H1 (cell line): ENCODE data around the gene ANP32A. TPM values are rescaled to one million over a fixed set of nuclear protein-coding genes. Genes with fewer than 3 reads are reported as not detected.

ENCODE experiments used
- ATF3 ChIP-seq: IDR thresholded peaks from 2 replicates; pipeline ENCODE4 v1.6.1; 2011; ENCODE audit warnings: low read depth, mild to moderate bottlenecking, low read length; ENCODE audit not compliant: insufficient read depth
- CEBPB ChIP-seq: IDR thresholded peaks from 2 replicates; pipeline ENCODE4 v1.6.1; 2012; ENCODE audit warnings: low read depth, low read length
- CHD2 ChIP-seq: IDR thresholded peaks from 2 replicates; pipeline ENCODE4 v1.6.1; 2012; ENCODE audit warnings: low read length, improper control_type of control experiment
- CTBP2 ChIP-seq: IDR thresholded peaks from 2 replicates; pipeline ENCODE4 v1.7.0; 2011; ENCODE audit warnings: borderline replicate concordance, mild to moderate bottlenecking, moderate library complexity, mixed read lengths, low read length; ENCODE audit not compliant: insufficient read depth, insufficient read length
- EP300 ChIP-seq, 2 experiments: IDR thresholded peaks; 1 replicate in 1 of 2; 2 replicates in 1 of 2; pipeline ENCODE4 v1.6.1; 2011 to 2012; ENCODE audit warnings: low read depth in 2 of 2, low read length in 2 of 2, mild to moderate bottlenecking in 2 of 2, borderline replicate concordance in 1 of 2, inconsistent platforms in 1 of 2, moderate library complexity in 1 of 2
- HDAC6 ChIP-seq: IDR thresholded peaks from one replicate; pipeline ENCODE4 v1.7.1; 2012; ENCODE audit warnings: low read depth, mild to moderate bottlenecking, inconsistent platforms, low read length, moderate library complexity
- JUN ChIP-seq: IDR thresholded peaks from 2 replicates; pipeline ENCODE4 v1.6.1; 2011; ENCODE audit warnings: low read depth, mild to moderate bottlenecking, improper control_type of control experiment, low read length
- JUND ChIP-seq: IDR thresholded peaks from 2 replicates; pipeline ENCODE4 v1.6.1; 2011; ENCODE audit warnings: mild to moderate bottlenecking, improper control_type of control experiment, low read length
- KDM4A ChIP-seq: IDR thresholded peaks from one replicate; pipeline ENCODE4 v1.7.1; 2012; ENCODE audit warnings: low read depth, mild to moderate bottlenecking, moderate library complexity, low read length, inconsistent platforms; ENCODE audit not compliant: severe bottlenecking
- MAX ChIP-seq: IDR thresholded peaks from 2 replicates; pipeline ENCODE4 v1.6.1; 2012; ENCODE audit warnings: inconsistent platforms
- NANOG ChIP-seq: IDR thresholded peaks from 2 replicates; pipeline ENCODE4 v1.6.1; 2011; ENCODE audit warnings: low read length, low read depth, mild to moderate bottlenecking, inconsistent platforms; ENCODE audit not compliant: insufficient read depth, poor library complexity, severe bottlenecking
- PHF8 ChIP-seq: fragments of 200-600 bp; sonication (generic); conservative IDR thresholded peaks from 2 replicates; pipeline ENCODE4 v1.7.1; 2012; ENCODE audit warnings: low read depth, mild to moderate bottlenecking, inconsistent platforms, low read length, moderate library complexity
- POLR2AphosphoS5 ChIP-seq: IDR thresholded peaks from 2 replicates; pipeline ENCODE4 v1.6.1; 2011; ENCODE audit warnings: low read depth, low read length
- RFX5 ChIP-seq: IDR thresholded peaks from 2 replicates; pipeline ENCODE4 v1.6.1; 2011; ENCODE audit warnings: low read depth, low read length, improper control_type of control experiment, borderline replicate concordance
- RNF2 ChIP-seq: fragments of 200-900, 300-1000 bp; sonication (generic); IDR thresholded peaks from 2 replicates; pipeline ENCODE4 v1.7.1; 2016; ENCODE audit warnings: borderline replicate concordance, low read depth, mild to moderate bottlenecking, antibody characterized with exemption, low read length; ENCODE audit not compliant: poor library complexity, severe bottlenecking; ENCODE audit errors: missing control alignments
- SIRT6 ChIP-seq: IDR thresholded peaks from one replicate; pipeline ENCODE4 v1.7.1; 2012; ENCODE audit warnings: low read length, inconsistent platforms
- SP2 ChIP-seq: IDR thresholded peaks from 2 replicates; pipeline ENCODE4 v1.6.1; 2012; ENCODE audit warnings: mild to moderate bottlenecking, low read length, inconsistent platforms
- SUZ12 ChIP-seq: fragments of 200-600 bp; sonication (generic); IDR thresholded peaks from 2 replicates; pipeline ENCODE4 v1.6.1; 2012; ENCODE audit warnings: mild to moderate bottlenecking, inconsistent platforms, low read length, moderate library complexity, mixed read lengths
- USF2 ChIP-seq: IDR thresholded peaks from 2 replicates; pipeline ENCODE4 v1.6.1; 2011; ENCODE audit warnings: low read length, improper control_type of control experiment
- YY1 ChIP-seq: IDR thresholded peaks from 2 replicates; pipeline ENCODE4 v1.6.1; 2011; ENCODE audit warnings: low read depth, mild to moderate bottlenecking, low read length
- ZNF274 ChIP-seq: IDR thresholded peaks from 2 replicates; pipeline ENCODE4 v1.7.0; 2012; ENCODE audit warnings: low read length, borderline replicate concordance; ENCODE audit errors: extremely low read depth
- polyA plus RNA-seq, 7 experiments: library from polyadenylated mRNA; depleted of rRNA in 3 of 7; stranded (reverse) in 5 of 7; unstranded in 2 of 7; fragments of >200 nt in 5 of 7; fragments of 200-250 nt in 2 of 7; gene quantifications; 1 replicate in 5 of 7; 2 replicates in 1 of 7; 4 replicates in 1 of 7; pipeline versions ENCODE4 v1.2.1 to v1.2.3, GENCODE V29; 2011 to 2013; ENCODE audit warnings: missing spikeins in 2 of 7, mixed read lengths in 2 of 7
- total RNA-seq: library from RNA; stranded (reverse); fragmentation: NEBNext Ultra II Directional; extraction: Animal tissue kit (Norgen Biotek cat#: 25700); gene quantifications from 2 replicates; pipeline ENCODE4 v1.2.1, GENCODE V29; 2021

The ANP32A gene
- total and polyA plus RNA-seq, 2 of the 8 experiments (the other 6 are each of a cell fraction or from before 2014, with no cell fraction given) = 70.8 to 295 TPM

GRCh38 chr15:68818066-68818768, 2.5 kb downstream of the ANP32A start (continued):
- no peak for TF ChIP-seq ZNF274
- peak; percentile 52 for TF ChIP-seq KDM4A
- TF ChIP-seq SIRT6 = no peak
- peak; percentile 37; the same call in 1 of the 2 replicates for TF ChIP-seq PHF8
- TF ChIP-seq RFX5 = no peak
- TF ChIP-seq USF2 = no peak
- TF ChIP-seq JUND = no peak
- TF ChIP-seq MAX = peak; percentile 23; the same call in 1 of the 2 replicates
- no peak for TF ChIP-seq JUN
- no peak for TF ChIP-seq SUZ12
- no peak for TF ChIP-seq NANOG
- peak; percentile 72 for TF ChIP-seq POLR2AphosphoS5
- no peak for TF ChIP-seq SP2
- no peak for TF ChIP-seq CTBP2
- TF ChIP-seq EP300 (IDR thresholded peaks at IDR 0.05; ENCODE audit: borderline replicate concordance in 1 of 2, low read depth in 2 of 2, low read length in 2 of 2) = no peak
- TF ChIP-seq CEBPB = no peak
- no peak for TF ChIP-seq ATF3
- no peak for TF ChIP-seq HDAC6
- no peak for TF ChIP-seq RNF2
- peak; percentile 90 for TF ChIP-seq YY1
- TF ChIP-seq CHD2 = no peak
